HG02981 (cell line): ENCODE measurements around the gene ZNF879.

Source experiments
- ATAC-seq: cut with Tn5 transposase; IDR thresholded peaks from one replicate; pipeline ENCODE4 v1.9.1; 2021; ENCODE audit warnings: mild to moderate bottlenecking, moderate library complexity; ENCODE audit not compliant: unreplicated experiment

The ZNF879 gene

GRCh38 chr5:179006564-179006963 is 17.0 kb upstream of the ZNF879 start:
- no peak for ATAC-seq

- ATAC-seq = no peak
Measured at GRCh38 chr5:179008667-179009066, 14.9 kb upstream of the ZNF879 start.

- ATAC-seq = no peak
Measured at GRCh38 chr5:179033004-179033580, 9.5 kb downstream of the ZNF879 start.

GRCh38 chr5:179044765-179045164 is 21.2 kb downstream of the ZNF879 start:
- no peak for ATAC-seq

- no peak for ATAC-seq
Measured at GRCh38 chr5:179051784-179052183, 28.2 kb downstream of the ZNF879 start.

- ATAC-seq = no peak
Measured at GRCh38 chr5:179054036-179054785, 30.6 kb downstream of the ZNF879 start.

GRCh38 chr5:179054876-179055275 is 31.3 kb downstream of the ZNF879 start:
- no peak for ATAC-seq

- ATAC-seq = no peak
Measured at GRCh38 chr5:179055436-179055835, 31.8 kb downstream of the ZNF879 start.

- ATAC-seq = no peak
Measured at GRCh38 chr5:179055841-179056240, 32.2 kb downstream of the ZNF879 start.

GRCh38 chr5:179060116-179061008 is 36.8 kb downstream of the ZNF879 start, which contains the start of gene ZNF354C:
Gene ZNF354C, plus strand, starts transcription at chr5:179060373. Its CDS starts 1,696 bp downstream, at chr5:179062069.
- ATAC-seq = peak; percentile 84

GRCh38 chr5:179061025-179061424 is 37.4 kb downstream of the ZNF879 start:
- ATAC-seq = no peak

- no peak for ATAC-seq
Measured at GRCh38 chr5:179065703-179066102, 42.1 kb downstream of the ZNF879 start.

- no peak for ATAC-seq
Measured at GRCh38 chr5:179079165-179079987, 55.8 kb downstream of the ZNF879 start.

- ATAC-seq = no peak
Measured at GRCh38 chr5:179080724-179081123, 57.1 kb downstream of the ZNF879 start.
